WTC11 (cell line): ENCODE data around the gene TXNRD2.

ENCODE experiments used
- KAT7 ChIP-seq: sonication (generic); formaldehyde crosslinking; IDR thresholded peaks from 2 replicates; pipeline ENCODE4 v1.8.1; 2023; ENCODE audit warnings: missing genetic modification reagents, mild to moderate bottlenecking, borderline replicate concordance
- MYBL2 ChIP-seq: sonication (generic); formaldehyde crosslinking; IDR thresholded peaks from 2 replicates; pipeline ENCODE4 v1.8.1; 2023; ENCODE audit warnings: mild to moderate bottlenecking, moderate library complexity, missing genetic modification reagents
- OVOL2 ChIP-seq: fragments of 250-450 bp; sonication (Bioruptor Pico); IDR thresholded peaks from 2 replicates; pipeline ENCODE4 v1.9.0; 2021; ENCODE audit warnings: mild to moderate bottlenecking, borderline replicate concordance
- SP1 ChIP-seq: sonication (generic); formaldehyde crosslinking; conservative IDR thresholded peaks from 2 replicates; pipeline ENCODE4 v1.8.1; 2022; ENCODE audit warnings: missing genetic modification reagents
- ZNF138 ChIP-seq: sonication (generic); formaldehyde crosslinking; conservative IDR thresholded peaks from 2 replicates; pipeline ENCODE4 v1.8.1; 2022; ENCODE audit warnings: mild to moderate bottlenecking, moderate library complexity, missing genetic modification reagents
- TF ChIP-seq, protein P1 (sequence below): fragments of 200-600 bp; IDR thresholded peaks from 2 replicates; pipeline ENCODE4 v1.8.0; 2022; ENCODE audit warnings: antibody characterized with exemption
- TF ChIP-seq, protein P2 (sequence below): sonication (generic); formaldehyde crosslinking; IDR thresholded peaks from 2 replicates; pipeline ENCODE4 v1.8.0; 2022; ENCODE audit warnings: mild to moderate bottlenecking, missing genetic modification reagents
- TF ChIP-seq, protein P3 (sequence below): sonication (generic); formaldehyde crosslinking; IDR thresholded peaks from 2 replicates; pipeline ENCODE4 v1.8.1; 2022; ENCODE audit warnings: low read depth, mild to moderate bottlenecking, moderate library complexity, missing genetic modification reagents, borderline replicate concordance
- TF ChIP-seq, protein P4 (sequence below): sonication (generic); formaldehyde crosslinking; IDR thresholded peaks from 2 replicates; pipeline ENCODE4 v1.8.0; 2023; ENCODE audit warnings: mild to moderate bottlenecking, missing genetic modification reagents
- TF ChIP-seq, protein P5 (sequence below): sonication (generic); formaldehyde crosslinking; IDR thresholded peaks from 2 replicates; pipeline ENCODE4 v1.8.0; 2023; ENCODE audit warnings: missing genetic modification reagents, mild to moderate bottlenecking, borderline replicate concordance
- TF ChIP-seq, protein P6 (sequence below): sonication (generic); formaldehyde crosslinking; IDR thresholded peaks from 2 replicates; pipeline ENCODE4 v1.8.0; 2022; ENCODE audit warnings: missing genetic modification reagents
- TF ChIP-seq, protein P7 (sequence below): sonication (generic); formaldehyde crosslinking; IDR thresholded peaks from 2 replicates; pipeline ENCODE4 v1.8.1; 2023; ENCODE audit warnings: mild to moderate bottlenecking, missing genetic modification reagents, moderate library complexity

DNA sequence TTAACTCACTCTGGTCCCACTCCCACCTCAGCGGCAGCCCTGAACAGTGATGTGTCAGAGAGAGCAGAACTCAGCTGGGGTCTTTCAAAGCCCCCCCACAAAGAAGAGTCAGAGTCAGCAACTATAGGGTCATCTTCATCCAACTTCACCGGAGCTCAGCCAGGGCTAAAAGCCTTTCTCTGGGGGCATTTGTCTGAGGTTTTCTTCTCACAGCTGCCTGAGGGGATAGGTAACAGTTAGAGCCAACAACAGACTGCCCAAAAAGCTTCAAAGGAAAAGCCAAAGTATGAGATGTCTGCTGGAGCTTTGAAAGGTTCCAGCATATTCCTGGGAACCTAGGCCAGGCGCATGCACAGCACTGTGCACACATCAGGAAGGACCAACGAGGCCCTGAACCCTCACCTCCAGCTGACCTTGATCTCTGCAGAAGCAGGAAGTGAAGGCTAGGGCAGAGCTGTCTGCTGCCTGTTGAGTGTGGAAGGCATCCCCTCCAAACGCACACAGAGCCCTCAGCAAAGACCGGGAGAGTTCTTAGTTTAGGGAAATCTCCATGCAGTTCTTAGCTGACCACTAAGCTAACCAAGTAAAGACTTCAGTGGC is 28.2 kb downstream of the TXNRD2 start:
- TF ChIP-seq ZNF138 (no peak), MYBL2 (CRISPR knock-in tag) (no peak), OVOL2 (CRISPR knock-in tag) (no peak), KAT7 (CRISPR knock-in tag) (no peak), SP1 (CRISPR knock-in tag) (no peak)
- TF ChIP-seq, protein P1, sequence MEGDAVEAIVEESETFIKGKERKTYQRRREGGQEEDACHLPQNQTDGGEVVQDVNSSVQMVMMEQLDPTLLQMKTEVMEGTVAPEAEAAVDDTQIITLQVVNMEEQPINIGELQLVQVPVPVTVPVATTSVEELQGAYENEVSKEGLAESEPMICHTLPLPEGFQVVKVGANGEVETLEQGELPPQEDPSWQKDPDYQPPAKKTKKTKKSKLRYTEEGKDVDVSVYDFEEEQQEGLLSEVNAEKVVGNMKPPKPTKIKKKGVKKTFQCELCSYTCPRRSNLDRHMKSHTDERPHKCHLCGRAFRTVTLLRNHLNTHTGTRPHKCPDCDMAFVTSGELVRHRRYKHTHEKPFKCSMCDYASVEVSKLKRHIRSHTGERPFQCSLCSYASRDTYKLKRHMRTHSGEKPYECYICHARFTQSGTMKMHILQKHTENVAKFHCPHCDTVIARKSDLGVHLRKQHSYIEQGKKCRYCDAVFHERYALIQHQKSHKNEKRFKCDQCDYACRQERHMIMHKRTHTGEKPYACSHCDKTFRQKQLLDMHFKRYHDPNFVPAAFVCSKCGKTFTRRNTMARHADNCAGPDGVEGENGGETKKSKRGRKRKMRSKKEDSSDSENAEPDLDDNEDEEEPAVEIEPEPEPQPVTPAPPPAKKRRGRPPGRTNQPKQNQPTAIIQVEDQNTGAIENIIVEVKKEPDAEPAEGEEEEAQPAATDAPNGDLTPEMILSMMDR = no peak
- TF ChIP-seq, protein P2, sequence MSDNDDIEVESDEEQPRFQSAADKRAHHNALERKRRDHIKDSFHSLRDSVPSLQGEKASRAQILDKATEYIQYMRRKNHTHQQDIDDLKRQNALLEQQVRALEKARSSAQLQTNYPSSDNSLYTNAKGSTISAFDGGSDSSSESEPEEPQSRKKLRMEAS = no peak
- TF ChIP-seq, protein P3, sequence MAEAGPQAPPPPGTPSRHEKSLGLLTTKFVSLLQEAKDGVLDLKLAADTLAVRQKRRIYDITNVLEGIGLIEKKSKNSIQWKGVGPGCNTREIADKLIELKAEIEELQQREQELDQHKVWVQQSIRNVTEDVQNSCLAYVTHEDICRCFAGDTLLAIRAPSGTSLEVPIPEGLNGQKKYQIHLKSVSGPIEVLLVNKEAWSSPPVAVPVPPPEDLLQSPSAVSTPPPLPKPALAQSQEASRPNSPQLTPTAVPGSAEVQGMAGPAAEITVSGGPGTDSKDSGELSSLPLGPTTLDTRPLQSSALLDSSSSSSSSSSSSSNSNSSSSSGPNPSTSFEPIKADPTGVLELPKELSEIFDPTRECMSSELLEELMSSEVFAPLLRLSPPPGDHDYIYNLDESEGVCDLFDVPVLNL (CRISPR knock-in tag) = no peak
- TF ChIP-seq, protein P4, sequence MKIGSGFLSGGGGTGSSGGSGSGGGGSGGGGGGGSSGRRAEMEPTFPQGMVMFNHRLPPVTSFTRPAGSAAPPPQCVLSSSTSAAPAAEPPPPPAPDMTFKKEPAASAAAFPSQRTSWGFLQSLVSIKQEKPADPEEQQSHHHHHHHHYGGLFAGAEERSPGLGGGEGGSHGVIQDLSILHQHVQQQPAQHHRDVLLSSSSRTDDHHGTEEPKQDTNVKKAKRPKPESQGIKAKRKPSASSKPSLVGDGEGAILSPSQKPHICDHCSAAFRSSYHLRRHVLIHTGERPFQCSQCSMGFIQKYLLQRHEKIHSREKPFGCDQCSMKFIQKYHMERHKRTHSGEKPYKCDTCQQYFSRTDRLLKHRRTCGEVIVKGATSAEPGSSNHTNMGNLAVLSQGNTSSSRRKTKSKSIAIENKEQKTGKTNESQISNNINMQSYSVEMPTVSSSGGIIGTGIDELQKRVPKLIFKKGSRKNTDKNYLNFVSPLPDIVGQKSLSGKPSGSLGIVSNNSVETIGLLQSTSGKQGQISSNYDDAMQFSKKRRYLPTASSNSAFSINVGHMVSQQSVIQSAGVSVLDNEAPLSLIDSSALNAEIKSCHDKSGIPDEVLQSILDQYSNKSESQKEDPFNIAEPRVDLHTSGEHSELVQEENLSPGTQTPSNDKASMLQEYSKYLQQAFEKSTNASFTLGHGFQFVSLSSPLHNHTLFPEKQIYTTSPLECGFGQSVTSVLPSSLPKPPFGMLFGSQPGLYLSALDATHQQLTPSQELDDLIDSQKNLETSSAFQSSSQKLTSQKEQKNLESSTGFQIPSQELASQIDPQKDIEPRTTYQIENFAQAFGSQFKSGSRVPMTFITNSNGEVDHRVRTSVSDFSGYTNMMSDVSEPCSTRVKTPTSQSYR (CRISPR knock-in tag) = no peak
- TF ChIP-seq, protein P5, sequence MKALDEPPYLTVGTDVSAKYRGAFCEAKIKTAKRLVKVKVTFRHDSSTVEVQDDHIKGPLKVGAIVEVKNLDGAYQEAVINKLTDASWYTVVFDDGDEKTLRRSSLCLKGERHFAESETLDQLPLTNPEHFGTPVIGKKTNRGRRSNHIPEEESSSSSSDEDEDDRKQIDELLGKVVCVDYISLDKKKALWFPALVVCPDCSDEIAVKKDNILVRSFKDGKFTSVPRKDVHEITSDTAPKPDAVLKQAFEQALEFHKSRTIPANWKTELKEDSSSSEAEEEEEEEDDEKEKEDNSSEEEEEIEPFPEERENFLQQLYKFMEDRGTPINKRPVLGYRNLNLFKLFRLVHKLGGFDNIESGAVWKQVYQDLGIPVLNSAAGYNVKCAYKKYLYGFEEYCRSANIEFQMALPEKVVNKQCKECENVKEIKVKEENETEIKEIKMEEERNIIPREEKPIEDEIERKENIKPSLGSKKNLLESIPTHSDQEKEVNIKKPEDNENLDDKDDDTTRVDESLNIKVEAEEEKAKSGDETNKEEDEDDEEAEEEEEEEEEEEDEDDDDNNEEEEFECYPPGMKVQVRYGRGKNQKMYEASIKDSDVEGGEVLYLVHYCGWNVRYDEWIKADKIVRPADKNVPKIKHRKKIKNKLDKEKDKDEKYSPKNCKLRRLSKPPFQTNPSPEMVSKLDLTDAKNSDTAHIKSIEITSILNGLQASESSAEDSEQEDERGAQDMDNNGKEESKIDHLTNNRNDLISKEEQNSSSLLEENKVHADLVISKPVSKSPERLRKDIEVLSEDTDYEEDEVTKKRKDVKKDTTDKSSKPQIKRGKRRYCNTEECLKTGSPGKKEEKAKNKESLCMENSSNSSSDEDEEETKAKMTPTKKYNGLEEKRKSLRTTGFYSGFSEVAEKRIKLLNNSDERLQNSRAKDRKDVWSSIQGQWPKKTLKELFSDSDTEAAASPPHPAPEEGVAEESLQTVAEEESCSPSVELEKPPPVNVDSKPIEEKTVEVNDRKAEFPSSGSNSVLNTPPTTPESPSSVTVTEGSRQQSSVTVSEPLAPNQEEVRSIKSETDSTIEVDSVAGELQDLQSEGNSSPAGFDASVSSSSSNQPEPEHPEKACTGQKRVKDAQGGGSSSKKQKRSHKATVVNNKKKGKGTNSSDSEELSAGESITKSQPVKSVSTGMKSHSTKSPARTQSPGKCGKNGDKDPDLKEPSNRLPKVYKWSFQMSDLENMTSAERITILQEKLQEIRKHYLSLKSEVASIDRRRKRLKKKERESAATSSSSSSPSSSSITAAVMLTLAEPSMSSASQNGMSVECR (CRISPR knock-in tag) = no peak
- TF ChIP-seq, protein P6, sequence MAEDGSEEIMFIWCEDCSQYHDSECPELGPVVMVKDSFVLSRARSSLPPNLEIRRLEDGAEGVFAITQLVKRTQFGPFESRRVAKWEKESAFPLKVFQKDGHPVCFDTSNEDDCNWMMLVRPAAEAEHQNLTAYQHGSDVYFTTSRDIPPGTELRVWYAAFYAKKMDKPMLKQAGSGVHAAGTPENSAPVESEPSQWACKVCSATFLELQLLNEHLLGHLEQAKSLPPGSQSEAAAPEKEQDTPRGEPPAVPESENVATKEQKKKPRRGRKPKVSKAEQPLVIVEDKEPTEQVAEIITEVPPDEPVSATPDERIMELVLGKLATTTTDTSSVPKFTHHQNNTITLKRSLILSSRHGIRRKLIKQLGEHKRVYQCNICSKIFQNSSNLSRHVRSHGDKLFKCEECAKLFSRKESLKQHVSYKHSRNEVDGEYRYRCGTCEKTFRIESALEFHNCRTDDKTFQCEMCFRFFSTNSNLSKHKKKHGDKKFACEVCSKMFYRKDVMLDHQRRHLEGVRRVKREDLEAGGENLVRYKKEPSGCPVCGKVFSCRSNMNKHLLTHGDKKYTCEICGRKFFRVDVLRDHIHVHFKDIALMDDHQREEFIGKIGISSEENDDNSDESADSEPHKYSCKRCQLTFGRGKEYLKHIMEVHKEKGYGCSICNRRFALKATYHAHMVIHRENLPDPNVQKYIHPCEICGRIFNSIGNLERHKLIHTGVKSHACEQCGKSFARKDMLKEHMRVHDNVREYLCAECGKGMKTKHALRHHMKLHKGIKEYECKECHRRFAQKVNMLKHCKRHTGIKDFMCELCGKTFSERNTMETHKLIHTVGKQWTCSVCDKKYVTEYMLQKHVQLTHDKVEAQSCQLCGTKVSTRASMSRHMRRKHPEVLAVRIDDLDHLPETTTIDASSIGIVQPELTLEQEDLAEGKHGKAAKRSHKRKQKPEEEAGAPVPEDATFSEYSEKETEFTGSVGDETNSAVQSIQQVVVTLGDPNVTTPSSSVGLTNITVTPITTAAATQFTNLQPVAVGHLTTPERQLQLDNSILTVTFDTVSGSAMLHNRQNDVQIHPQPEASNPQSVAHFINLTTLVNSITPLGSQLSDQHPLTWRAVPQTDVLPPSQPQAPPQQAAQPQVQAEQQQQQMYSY (CRISPR knock-in tag) = no peak
- TF ChIP-seq, protein P7, sequence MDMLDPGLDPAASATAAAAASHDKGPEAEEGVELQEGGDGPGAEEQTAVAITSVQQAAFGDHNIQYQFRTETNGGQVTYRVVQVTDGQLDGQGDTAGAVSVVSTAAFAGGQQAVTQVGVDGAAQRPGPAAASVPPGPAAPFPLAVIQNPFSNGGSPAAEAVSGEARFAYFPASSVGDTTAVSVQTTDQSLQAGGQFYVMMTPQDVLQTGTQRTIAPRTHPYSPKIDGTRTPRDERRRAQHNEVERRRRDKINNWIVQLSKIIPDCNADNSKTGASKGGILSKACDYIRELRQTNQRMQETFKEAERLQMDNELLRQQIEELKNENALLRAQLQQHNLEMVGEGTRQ = no peak
